Inferior parietal cortex (tissue), 1 donor: ENCODE measurements around the gene KRT73.
"Not testable (repeated sequence)": the region's sequence is repeated elsewhere in the genome, so short reads cannot be mapped to it uniquely, and the experiment has no call there.

Source experiments
- DNase-seq: peaks from one replicate; pipeline ENCODE4 v3.0.0-alpha.2; 2016; ENCODE audit errors: extremely low spot score

The KRT73 gene

GRCh38 chr12:52600941-52601481 is 17.3 kb downstream of the KRT73 start, which contains the start of gene KRT72:
TSS of gene KRT72 (minus strand) at chr12:52601463. CDS start at chr12:52601452, 11 bp downstream.
- no peak for DNase-seq

DNA sequence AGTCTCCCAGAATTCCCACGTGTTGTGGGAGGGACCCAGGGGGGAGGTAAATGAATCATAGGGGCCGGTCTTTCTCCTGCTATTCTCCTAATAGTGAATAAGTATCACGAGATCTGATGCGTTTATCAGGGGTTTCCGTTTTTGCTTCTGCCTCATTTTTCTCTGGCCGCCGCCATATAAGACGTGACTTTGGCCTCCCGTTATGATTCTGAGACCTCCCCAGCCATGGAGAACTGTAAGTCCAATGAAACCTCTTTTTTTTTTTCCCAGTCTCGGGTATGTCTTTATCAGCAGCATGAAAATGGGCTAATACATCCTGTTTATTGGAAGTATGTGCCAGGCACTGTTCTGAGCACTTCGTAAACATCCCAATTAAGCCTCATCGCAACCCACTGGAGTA is 17.9 kb downstream of the KRT73 start:
- no peak for DNase-seq

- DNase-seq = no peak
Observed at GRCh38 chr12:52600071-52600470, 18.3 kb downstream of the KRT73 start.

DNA sequence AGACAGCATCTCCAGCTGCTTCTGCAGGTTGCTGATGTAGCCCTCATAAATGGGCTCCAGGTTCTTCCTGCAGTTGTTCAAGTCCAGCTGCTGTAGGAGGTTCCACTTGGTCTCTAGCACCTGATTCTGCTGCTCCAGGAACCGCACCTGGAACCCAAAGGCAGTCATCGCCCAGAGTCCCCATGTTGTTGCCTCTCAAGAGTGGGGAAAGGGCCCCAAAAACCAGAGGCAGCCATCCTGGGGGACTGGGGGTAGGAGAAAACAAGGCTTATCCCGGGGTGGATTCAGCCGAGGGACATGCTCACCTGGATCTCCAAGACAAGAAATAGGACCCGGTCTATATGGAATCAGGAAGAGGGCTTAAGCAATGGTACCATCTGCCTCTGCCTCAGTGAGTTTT is 19.4 kb downstream of the KRT73 start:
- no peak for DNase-seq

- DNase-seq = not testable (repeated sequence)
Observed at GRCh38 chr12:52594237-52594636, 24.1 kb downstream of the KRT73 start.

DNA sequence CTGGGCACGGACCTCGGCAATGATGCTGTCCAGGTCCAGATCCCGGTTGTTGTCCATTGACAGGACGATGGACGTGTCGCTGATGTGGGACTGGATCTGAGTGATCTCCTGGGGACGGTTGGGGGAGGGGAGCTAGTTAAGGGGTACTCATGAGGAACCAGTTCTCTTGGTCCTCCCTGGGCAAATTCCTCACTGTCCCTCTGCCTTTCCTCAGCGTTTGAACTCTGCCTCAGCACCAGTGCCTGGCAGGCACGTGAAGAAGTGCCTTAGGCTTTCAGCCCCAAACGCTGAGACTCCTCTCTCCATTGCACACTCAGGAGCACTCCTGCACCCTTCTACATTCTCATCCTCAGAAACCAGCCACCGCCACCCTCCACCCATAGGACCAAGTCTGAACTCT is 26.8 kb downstream of the KRT73 start:
- DNase-seq = no peak

DNA sequence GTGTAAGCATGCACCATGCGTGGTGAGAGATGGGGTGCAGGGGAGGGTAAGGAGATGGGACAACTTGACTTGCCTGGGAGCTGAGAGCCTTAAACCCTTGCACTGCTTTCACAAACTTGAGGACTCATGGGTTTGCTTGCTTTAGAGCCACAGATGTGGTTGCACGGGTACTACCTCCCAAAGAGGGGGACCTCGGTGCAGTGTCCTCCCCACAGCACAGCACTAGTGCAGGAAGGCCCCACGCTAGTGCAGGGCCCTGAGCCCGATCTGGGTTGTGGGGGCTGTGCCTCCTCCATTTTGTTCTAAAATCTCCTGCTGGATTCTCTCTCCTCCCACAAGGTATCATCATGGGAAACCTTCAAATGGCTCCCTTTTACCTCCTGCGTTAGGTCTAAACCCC is 28.3 kb downstream of the KRT73 start:
- no peak for DNase-seq

DNA sequence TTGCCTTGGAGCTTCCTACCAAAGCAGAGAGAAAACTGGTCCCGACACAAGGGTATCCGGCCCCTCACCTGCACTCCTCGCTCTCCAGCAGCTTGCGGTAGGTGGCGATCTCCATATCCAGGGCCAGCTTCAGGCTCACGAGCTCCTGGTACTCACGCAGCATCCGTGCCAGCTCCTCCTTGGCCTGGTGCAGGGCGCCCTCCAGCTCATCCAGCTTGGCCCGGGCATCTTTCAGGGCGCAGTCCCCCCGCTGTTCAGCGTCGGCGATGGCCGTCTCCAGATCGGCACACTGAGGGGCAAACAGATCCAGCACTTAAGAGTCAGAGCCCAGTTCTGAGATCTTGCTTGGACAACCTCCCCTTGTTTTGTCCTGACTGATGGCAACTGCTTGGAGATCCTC is 30.8 kb downstream of the KRT73 start:
- no peak for DNase-seq

DNA sequence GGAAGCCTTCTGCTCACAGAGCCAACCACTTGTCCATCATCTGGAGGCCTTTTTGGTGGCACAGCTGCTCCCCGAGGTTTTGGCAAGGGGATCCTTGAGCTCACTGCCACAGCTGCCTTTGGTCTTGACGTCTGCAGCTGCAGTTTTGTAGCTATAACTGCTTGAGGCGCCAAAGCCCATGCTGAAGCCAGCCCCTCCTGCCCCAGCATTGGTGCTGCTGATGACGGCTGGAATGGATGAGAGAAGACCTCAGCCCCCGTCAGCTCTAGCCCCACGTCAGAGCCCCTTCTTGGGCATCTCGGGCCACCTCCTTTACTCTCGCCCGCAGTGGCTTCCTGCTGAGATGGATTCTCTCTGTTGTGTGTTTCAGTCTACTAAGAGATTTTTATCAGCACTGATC is 32.4 kb downstream of the KRT73 start:
- no peak for DNase-seq

- DNase-seq = no peak
Observed at GRCh38 chr12:52585066-52585465, 33.3 kb downstream of the KRT73 start.

GRCh38 chr12:52584156-52584682 is 34.1 kb downstream of the KRT73 start:
- no peak for DNase-seq

GRCh38 chr12:52582971-52583456 is 35.3 kb downstream of the KRT73 start:
- peak; percentile 76 for DNase-seq

GRCh38 chr12:52582486-52582885 is 35.9 kb downstream of the KRT73 start:
- DNase-seq = no peak

DNA sequence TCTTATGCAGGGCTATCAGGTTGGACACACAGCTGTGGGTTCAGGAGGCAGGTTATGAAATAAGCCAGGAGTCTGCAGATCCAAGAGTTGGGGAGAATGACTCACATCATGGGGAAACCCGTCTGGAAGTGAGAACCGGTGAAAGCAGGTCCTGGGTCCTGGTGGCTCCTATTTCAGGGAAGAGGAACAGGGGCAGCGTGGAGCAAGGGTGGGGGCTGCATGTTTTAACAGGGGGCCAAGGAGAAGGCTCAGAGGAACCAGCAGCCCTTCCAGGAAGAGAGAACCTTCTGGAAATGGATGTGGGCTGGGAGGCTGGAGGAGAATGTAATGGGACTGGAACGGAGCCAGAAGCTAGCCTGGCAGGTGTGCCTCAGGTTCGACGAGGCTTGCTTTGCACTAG is 36.9 kb downstream of the KRT73 start:
- no peak for DNase-seq

DNA sequence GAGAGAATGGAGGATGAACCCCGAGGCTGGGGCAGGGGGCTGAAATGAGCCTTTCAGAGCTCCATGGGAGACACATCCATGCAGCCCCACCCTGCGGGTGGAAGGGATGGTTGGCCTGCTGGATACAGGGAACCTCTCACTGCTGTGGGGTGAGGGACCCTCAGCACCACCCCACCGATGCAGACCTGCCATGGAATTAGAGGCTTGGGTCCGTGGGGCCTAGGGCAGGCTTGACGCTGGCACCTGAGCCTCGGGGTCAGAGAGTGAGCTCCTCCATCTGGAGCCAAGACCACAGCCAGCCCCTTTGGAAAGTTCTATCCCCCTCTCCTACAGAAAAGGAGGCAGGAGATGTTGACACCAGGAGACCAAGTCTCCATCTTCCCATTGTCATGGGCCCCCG is 37.3 kb downstream of the KRT73 start:
- DNase-seq = no peak

DNA sequence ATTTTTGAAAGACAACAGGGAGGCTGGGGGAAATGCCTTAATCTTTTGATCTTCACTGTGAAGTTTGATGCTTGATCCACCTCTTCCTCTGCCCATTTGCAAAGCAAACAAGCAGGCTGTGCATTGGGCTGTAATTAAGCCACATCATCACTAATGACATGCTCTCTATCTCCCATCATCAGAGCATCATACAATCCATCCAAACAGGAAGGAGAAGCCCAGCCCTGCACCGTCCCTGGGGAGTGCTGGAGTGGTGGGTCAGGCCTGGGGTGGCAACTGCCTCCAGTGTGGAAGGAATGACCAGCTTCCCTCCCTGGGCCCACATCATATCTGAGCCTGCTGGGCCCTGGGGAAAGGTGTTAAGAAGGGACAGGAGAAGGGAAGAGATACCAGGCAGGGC is 37.9 kb downstream of the KRT73 start:
- no peak for DNase-seq

GRCh38 chr12:52579468-52580465 is 38.6 kb downstream of the KRT73 start:
- no peak for DNase-seq

GRCh38 chr12:52578469-52578868 is 39.9 kb downstream of the KRT73 start:
- DNase-seq = no peak

DNA sequence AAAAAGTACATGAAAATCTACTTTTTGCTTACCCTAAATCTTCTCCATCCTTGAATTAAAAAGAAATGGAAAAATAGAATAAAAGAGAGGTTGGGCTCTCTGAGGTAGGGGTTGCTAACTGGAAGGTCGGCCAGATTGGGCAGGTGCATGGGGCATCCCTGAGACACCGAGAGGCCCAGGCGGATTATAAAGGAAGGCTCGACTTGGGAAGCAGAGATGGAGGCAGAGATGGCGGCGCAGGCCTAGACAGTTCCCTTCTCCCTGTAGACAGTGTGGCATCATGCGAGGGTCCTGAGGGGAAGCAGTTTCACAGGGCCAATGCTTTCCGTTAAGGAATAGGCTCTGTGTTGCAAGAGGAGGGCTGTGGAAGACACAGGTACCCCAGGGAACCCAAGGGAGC is 41.0 kb downstream of the KRT73 start:
- no peak for DNase-seq

DNA sequence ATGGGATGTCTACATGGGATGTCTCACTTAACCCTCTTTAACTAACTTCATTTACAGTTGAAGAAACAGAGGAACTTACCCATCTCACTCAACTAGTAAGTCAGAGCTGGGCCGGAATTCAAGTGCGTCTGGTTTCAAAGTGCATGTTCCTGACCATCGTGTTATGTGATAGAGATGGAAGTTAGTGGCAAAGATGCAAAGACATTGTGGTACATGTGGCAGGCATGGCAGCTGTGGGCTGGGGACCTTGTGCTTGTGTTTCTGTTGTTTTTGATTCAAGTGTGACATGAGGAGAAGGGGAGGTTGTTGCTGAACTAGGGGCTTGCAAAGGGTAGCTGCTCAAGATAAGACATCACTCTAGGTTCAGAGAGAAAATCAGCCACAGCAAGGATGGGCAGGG is 42.4 kb downstream of the KRT73 start:
- DNase-seq = no peak

- DNase-seq = no peak
Observed at GRCh38 chr12:52575256-52575655, 43.1 kb downstream of the KRT73 start.

DNA sequence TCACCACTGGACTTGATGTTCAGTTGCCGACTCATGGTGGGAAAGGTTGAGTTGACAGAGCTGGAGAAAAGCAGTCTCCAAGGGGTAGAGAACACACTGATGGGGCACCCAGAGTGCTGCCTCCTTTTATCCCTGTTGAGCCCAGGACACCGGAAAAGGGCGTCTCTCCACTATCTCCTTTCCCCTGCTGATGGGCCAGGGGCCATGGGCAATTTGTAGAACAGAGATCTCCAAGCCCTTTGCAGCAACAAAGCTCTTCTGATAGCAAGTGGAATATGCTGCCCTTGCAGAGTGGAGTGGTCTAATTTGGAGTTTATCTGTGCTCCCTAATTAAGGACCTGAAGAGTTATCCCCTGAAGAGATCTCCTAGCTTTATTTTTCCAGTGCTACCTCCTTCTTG is 44.6 kb downstream of the KRT73 start, which contains the start of gene KRT74:
Gene KRT74, minus strand, starts transcription at position 101 of the 400 bp plus-strand sequence. Its CDS starts 66 bp downstream, at position 35.
- no peak for DNase-seq

DNA sequence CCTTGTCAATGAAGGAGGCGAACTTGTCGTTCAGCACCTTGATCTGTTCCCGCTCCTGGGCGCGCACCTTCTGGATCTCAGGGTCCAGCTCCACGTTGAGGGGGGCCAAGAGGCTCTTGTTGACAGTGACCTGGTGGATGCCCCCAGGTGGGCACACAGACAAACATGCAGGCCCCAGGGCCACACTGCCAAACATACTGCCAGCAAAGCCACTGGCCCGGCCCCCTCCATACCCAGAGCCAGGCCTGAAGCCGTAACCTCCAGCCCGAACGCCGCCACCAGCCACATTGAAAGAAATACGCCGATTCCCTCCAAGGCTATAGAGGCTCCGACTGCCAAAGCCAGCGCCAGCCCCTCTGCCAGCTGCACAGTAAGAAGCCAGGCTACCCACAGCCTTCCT is 45.1 kb downstream of the KRT73 start:
- no peak for DNase-seq
